Hematopoietic multipotent progenitor cell treated with erythropoietin and hydrocortisone succinate and interleukin-3 and kit ligand, for 17 days (in vitro differentiated cells): ENCODE results near the gene FBN2.

ENCODE experiments used
- DNase-seq: peaks from one replicate; pipeline ENCODE4 v3.0.0-alpha.2; 2015; ENCODE audit warnings: low spot score

The FBN2 gene

DNA sequence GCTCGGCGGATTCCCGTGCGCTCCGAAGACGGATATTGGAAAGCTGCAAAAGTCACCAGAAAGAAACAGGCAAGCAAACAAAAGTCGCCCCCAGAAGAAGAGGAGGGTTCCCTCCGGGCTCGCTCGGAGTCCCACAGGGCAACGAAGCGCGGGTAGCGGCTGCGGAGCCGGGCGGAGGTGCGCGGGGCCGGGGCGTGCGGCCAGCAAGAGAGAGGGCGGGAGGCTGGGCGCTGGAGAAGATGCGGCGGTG, at the start of gene FBN2:
Gene FBN2 (minus strand): TSS at position 246 of the 250 bp plus-strand sequence. CDS start 642 bp downstream, outside the sequence.
- no peak for DNase-seq

- no peak for DNase-seq
These were observed 49.2 kb upstream of the FBN2 start for GRCh38 chr5:128587275-128587674.

DNA sequence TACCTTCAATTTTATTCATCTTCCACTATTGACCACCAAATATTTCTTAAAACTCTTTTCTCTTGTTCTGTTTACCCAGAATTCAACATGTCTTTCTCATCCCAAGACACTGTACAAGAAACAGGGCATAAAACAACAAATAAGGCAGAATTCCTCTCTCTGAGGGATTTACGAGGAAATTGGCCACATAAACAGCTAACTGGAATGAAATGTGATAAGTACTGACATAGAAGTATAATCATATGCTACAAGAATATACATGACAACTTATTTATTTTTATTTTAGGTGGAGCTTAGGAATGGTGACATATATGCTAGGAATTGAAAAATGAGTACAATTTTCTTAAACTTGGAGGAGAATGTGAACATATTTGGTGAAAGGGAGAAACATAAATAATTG, 48.8 kb upstream of the FBN2 start:
- no peak for DNase-seq

DNA sequence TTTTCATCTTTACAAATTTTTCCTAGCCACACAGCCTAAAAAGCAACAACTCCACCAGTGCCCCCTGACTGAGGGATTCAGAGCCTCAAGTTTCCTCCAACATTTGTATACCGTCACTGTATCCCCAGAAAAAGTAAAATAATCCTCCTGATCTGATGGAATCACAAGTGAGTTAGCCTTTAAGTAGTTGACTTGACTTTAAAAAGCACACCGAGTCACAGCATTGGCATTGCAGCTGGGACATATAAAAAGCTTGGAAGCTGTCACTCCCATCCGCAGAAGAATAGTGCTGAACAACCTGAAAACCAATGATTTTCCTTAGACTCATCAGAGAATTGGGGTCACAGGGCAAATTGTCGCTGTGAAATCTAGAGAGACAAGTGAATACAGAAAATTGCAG, 41.6 kb upstream of the FBN2 start:
- DNase-seq = no peak

DNA sequence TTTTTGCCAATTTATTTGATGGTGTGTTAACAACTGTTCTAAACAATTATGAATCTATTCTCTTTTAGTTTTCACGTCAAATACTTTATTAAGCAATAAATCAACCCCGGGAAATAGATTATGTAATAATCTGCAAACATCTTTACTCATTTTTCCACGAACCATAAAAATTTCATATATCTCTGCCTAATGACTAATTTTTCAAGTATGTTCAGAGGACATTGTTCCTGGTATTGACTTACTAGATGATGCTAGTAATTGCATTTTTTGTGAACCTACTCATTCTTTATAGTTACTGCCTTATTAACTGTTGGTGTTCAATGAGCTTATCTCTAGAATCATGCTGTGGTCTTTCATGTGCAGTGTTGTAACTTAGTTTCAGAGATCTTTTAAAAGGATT, 41.0 kb upstream of the FBN2 start:
- DNase-seq = no peak

- no peak for DNase-seq
These were observed 36.0 kb upstream of the FBN2 start for GRCh38 chr5:128574041-128574440.

DNA sequence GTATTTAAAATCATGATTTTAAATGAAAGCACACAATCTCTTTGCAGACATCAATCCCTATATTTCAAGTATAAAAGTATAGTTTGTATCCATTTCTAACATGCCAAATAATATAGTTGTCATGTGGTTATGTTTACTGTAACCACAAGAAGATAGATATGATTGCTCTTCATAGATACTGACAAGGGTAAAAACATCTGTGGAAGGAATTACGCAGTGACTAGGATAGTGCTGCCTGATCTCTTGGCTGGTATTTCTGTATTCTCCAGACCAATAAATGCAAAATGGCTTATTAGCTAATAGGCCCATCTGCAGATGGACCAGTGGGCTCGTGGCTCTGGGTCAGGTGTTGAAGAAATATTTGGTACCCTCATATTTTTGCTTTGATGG, 34.9 kb upstream of the FBN2 start:
- DNase-seq = no peak

GRCh38 chr5:128572051-128572929, 34.2 kb upstream of the FBN2 start:
- no peak for DNase-seq

GRCh38 chr5:128566178-128566577, 28.1 kb upstream of the FBN2 start:
- DNase-seq = no peak

DNA sequence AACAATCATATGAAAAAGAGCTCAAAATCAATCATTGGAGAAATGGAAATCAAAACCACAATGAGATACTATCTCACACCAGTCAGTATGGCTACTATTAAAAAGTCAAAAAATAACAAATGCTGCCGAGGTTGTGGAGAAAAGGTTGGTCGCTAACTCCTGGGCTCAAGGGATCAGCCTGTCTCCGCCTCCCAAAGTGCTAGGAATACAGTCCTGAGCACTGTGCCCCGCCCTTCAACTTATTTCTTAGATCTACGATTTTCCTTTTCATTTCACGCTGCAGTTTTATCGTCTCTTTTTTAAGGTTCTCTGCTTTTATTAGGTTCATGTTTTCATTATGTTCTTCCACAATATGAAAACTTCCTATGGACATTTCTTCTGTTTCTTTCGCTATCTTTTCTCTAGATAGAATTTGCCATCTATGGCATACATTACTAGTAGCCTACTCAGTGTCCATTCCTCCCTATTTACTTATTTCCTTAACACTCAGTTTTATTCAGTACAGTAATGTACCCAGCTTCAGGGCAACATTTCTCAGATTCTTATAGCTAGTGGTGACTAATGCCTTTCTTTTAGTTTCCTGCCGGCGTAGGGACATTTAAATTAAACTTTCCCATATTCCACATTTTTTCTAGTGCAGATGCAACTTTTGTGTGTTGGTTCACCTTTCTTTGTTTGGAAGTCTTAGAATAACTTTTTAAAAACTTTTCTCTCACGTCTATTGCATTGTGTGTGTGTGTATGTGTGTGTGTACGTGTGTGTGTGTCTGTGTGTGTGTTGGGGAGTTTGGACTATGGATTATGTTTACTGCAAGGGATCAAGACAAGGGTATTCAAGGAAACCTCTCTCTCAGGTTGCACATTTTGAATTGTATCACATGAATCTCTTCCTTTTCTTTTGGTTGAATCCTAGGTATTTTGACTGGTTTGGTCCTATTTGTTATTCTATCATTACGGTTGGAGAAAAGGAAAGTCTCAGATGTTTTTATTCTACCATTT, 21.6 kb upstream of the FBN2 start:
- no peak for DNase-seq

DNA sequence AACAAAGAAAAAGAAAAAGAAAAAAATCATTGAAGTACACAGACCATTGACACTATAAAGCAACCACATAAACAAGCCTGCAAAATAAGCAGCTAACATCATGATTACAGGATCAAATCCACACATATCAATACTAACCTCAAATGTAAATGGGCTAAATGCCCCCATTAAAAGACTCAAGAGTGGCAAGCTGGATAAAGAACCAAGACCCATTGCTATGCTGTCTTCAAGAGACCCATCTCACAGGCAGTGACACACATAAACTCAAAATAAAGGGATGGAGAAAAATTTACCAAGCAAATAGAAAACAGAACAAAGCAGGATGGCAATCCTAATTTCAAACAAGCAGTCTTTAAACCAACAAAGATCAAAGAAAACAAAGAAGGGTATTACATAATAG, 15.7 kb upstream of the FBN2 start:
- no peak for DNase-seq

- no peak for DNase-seq
These were observed 13.4 kb upstream of the FBN2 start for GRCh38 chr5:128551476-128551875.

DNA sequence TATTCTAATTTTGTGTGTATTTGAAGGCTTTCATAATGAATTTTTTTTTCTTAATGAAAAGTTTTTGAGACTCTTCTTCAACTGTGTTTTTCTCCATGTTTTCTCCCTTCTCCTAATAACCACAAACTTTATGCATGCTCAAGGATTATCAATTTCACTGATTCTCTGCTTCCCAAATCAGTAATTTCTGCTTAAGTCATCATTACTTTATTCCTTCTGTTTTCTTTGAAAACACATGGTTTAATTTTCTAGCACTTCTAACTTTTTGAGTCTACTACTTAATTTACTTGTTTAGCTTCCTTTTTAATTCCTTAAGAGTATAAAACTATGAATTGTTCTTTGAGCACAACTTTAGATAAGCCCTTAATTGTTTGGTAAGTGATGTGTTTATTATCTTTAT, 11.5 kb upstream of the FBN2 start:
- no peak for DNase-seq

DNA sequence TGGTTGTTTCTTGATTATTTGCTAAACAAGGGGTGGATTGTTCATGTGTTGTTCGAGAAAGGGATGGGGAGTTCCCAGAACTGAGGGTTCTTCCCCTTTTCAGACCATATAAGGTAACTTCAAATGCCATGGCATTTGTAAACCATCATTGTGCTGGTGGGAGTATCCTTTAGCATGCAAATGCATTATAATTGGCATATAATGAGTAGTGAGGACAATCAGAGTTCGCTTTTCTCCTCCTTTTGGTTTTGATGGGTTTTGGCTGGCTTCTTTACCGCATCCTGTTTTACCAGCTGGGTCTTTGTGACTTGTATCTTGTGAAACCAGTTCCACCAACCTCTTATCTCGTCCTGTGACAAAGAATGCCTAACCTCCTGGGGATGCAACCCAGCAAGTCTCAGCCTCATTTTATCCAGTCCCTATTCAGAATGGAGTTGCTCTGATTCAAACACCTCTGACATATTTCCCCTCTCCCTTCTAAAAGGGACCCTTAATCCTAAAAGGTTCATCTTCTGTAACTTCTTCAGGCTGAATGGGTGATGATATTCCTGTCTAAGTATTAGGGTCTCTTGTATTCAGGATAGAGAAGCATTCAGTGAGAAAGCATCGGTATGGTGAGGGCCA, 8.7 kb upstream of the FBN2 start:
- no peak for DNase-seq

DNA sequence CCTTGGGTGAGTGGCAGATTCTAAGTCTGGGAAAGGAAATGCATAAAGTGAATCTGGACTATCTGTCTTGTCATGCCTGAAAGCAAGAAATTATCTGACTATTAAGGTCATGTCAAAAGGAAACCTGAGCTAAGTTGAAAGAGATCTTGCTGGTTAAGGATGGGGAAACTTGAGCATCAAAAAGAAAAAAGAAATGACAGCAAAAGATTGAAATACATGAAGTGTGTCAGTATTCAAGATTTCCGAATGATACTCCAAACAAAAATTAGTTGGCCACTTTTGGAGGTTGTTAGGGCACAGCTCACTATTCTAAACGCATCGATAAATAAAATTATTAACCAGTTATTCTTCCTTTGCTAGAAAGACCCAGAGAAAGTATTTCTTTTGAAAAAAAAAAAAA, 3.3 kb upstream of the FBN2 start:
- DNase-seq = no peak

DNA sequence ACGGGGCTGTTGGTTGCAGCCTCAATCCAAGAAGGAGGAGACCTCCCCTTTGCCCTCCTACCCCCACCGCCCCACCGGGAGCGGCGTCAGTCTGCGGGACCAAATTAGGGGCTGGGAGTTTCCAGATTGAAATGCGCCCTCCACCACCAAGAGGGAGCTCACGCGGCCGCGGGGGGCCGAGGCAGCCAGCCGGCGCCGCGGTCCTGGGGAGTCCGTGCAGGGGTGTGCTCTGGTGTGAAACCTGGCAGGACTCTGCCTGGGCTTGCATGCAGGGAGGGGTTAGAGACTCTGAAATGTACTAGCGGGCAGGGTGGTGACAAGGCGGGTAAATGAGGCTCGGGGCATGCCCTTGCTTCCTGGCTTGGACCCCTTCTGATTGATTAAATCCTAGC, 989 bp upstream of the FBN2 start:
- DNase-seq = no peak

DNA sequence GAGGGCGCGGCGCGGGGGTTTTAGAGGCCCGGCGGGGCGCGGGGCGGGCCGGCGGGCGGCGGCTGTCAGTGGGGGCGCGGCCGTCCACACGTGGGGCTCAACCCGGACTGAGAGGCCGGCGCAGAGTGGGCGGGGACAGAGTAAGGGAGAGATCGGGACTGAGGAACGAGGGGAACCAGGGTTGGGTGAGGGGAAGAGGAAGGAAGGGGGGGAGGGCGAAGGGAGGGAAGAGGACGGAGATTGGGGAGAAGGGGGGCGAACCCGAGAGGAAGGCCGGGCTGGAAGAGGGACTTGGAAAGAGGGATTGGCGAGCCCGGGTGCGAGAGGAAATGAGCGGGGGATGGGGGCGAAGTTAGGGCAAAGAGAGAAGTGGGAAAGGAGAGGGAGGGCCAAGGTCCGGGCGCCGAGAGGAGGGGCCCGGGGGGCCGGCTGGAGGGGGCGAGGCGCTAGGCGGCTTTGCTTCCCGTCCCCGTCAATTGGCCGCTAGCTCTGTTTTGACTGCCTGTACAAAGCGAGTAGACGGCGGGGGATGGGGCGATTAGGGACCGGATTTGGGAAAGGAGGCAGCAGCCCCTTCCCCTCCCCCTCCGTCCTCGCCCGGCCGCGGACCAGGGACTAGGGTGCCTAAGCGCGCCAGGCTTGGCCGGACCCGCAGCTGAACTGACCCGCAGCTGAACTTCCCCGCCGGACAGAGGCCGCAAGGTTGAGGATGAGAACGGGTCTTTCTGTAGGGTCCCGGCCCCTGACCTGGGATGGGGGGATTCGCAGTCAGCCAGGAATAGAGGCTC, 399 bp upstream of the FBN2 start:
- DNase-seq = no peak

DNA sequence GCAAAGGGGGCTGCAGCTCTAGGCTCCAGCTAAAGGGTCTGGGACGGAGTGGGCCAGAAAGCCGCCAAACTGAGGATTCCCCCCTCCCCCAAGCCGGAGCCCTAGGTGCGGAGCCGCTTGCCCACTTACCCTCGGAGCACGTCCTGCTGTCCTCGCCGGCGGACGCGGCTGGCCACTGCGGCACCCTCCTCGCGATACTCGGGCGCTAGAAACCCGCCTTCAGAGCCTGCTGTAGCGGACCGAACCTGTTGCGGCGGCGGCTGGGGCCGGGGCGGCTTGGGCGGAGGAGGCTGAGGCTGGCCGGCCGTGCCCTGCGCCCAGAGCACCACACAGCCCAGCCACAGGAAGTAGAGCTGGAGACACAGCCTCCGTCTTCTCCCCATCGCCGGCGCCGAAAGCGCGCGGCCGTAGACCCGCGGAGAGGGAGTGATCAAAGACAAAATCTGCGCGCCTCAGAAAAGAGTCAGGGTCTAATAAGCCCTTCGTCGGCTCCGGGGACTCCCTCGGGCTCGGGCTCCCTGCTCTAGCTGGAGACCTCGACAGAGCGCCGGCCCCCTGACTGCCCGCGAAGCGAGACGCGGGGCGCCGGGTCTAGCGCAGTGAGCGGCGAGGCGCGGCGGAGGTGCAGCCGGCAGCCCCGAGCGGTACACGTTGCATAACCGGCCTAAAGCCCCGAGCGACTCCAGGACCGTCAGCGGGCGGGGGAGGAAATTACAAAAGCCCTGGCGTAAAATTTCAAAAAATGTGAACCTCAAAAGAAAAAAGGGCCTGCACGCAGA, 635 bp downstream of the FBN2 start:
- DNase-seq = no peak

DNA sequence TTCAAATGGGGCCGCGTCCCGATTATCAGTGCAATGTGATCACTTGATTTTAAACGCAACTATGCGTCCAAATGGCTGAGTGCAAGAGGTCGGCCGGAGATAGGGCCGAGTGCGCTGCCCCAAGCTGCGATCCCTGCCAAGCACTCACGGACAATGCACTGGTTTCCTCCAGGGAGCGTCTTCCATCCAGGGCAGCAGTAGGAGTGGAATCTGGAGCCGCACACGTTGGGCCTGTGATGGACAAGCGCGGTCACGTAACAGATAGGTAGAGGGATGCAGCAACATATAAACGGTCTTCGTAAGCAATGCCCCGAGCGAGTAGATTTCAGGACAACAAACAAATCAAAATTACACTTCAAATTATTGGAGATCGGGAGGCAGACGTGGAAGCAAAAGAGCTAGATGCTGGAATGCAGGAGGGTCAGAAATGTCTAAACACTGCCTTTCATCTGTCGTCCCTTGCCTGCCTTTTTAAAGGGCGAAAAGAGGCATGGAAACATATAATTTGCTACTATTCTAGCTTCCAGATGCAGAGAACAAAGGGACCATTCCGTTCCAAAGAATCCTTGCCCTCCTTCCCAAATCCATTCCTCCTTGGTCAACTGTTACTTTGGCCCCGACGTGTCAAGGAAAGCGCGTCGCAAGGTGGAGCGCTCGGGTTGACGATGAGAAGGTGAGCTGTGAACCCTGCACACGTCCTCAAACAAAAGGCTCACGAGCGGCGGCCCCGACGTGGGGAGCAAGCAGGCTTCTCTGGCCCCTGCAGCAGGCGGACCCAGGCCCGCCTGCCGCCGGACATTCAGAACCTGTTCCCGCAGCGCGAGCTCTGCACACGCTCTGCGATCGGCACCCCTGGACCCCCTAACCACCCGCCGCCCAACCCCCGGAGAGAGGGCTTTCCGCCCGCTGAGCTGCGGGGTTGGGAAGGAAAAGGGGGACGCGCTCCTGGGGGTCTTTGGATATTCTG, 1.5 kb downstream of the FBN2 start:
- DNase-seq = no peak

DNA sequence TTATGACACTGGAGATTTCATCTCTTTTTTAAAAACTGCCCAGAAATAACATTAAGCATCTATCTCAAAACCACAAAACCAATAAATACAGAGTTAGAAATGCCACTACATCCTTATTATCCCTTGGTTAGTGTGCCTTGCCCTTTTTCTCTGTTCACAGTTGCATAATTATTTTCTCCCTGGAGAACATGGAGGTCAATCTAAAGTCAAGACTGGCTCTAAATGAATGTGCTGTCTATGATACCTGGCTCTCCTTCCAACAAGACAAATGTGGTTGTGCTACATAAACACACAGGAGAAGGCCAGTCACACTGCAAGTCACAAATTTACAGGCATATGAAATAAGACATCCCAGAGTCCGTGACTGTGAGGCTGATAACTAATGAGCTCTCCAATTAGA, 2.8 kb downstream of the FBN2 start:
- no peak for DNase-seq
